H1 (cell line): ENCODE data around the gene NUP42. TPM values are rescaled to one million over a fixed set of nuclear protein-coding genes. Genes with fewer than 3 reads are reported as not detected.

Experiments used
- CTCF ChIA-PET: fragments of 300-600 bp; sonication (Branson Sonifier 250); formaldehyde crosslinking; loops from one replicate; lab custom pipeline; 2021; ENCODE audit not compliant: partially characterized antibody; lab: Charles Lee
- POLR2A ChIA-PET: fragments of 300-600 bp; sonication (Branson Sonifier 250); formaldehyde crosslinking; loops from one replicate; lab custom pipeline; 2021; ENCODE audit warnings: inconsistent platforms; ENCODE audit not compliant: partially characterized antibody; lab: Charles Lee
- DNase-seq, 2 experiments: peaks; one replicate each; pipeline versions ENCODE4 v3.0.0 to v3.0.0-alpha.2; 2010 to 2022; ENCODE audit warnings: low spot score in 2 of 2, low read depth in 1 of 2, mixed read lengths in 1 of 2
- FAIRE-seq: peaks from 2 replicates; lab custom pipeline; 2011; peaks lifted over from hg19 to GRCh38; lab: Jason Lieb, UNC
- H2AFZ ChIP-seq: 2 replicates; pipeline ENCODE4 v1.8.1; 2012; ENCODE audit warnings: low read length, inconsistent platforms
- H2AK5ac ChIP-seq: 2 replicates; pipeline ENCODE4 v1.6.1; 2013; ENCODE audit warnings: low read depth, low read length
- H2BK120ac ChIP-seq: replicated peaks from 2 replicates; pipeline ENCODE3; 2013; ENCODE audit warnings: low read depth, low read length, inconsistent platforms
- H2BK12ac ChIP-seq: 2 replicates; pipeline ENCODE4 v1.6.1; 2013; ENCODE audit warnings: low read depth, low read length
- H2BK15ac ChIP-seq: 2 replicates; pipeline ENCODE4 v1.6.1; 2013; ENCODE audit warnings: low read length
- H2BK20ac ChIP-seq: 2 replicates; pipeline ENCODE4 v1.6.1; 2013; ENCODE audit warnings: low read length
- H2BK5ac ChIP-seq: 2 replicates; pipeline ENCODE4 v1.6.1; 2013; ENCODE audit warnings: low read depth, low read length
- H3K14ac ChIP-seq: 2 replicates; pipeline ENCODE4 v1.6.1; 2013; ENCODE audit warnings: inconsistent platforms; ENCODE audit not compliant: insufficient read length
- H3K18ac ChIP-seq: 2 replicates; pipeline ENCODE4 v1.6.1; 2013; ENCODE audit warnings: low read length; ENCODE audit errors: extremely low read depth
- H3K23ac ChIP-seq: 2 replicates; pipeline ENCODE4 v1.6.1; 2013; ENCODE audit warnings: inconsistent platforms; ENCODE audit not compliant: insufficient read length
- H3K23me2 ChIP-seq: 2 replicates; pipeline ENCODE4 v1.6.1; 2013; ENCODE audit warnings: low read depth, low read length
- H3K27ac ChIP-seq: 2 replicates; pipeline ENCODE4 v1.6.1; 2011; ENCODE audit warnings: low read depth, low read length, inconsistent platforms
- H3K27me3 ChIP-seq, 4 experiments: replicated peaks in 1 of 4; 1 replicate in 1 of 4; 2 replicates in 3 of 4; pipeline versions ENCODE4 v1.6.1 to v1.8.1; 2011 to 2013; ENCODE audit warnings: low read length in 3 of 4, mild to moderate bottlenecking in 3 of 4, inconsistent platforms in 2 of 4, mixed read lengths in 2 of 4, moderate library complexity in 1 of 4; ENCODE audit not compliant: control insufficient read depth in 3 of 4, insufficient read depth in 3 of 4; ENCODE audit errors: extremely low read depth in 1 of 4
- H3K36me3 ChIP-seq, 4 experiments: 2 replicates each; pipeline versions ENCODE4 v1.6.1 to v1.8.1; 2011 to 2013; ENCODE audit warnings: mild to moderate bottlenecking in 4 of 4, low read length in 3 of 4, moderate library complexity in 2 of 4, control low read depth in 1 of 4, inconsistent platforms in 1 of 4; ENCODE audit not compliant: insufficient read depth in 4 of 4, control insufficient read depth in 2 of 4
- H3K4ac ChIP-seq: replicated peaks from 2 replicates; pipeline ENCODE3; 2013; ENCODE audit warnings: low read length, low read depth, mixed read lengths, inconsistent platforms; ENCODE audit not compliant: insufficient read length
- H3K4me1 ChIP-seq, 4 experiments: replicated peaks in 1 of 4; 1 replicate in 1 of 4; 2 replicates in 3 of 4; pipeline versions ENCODE4 v1.6.1 to v1.8.1; 2011 to 2013; ENCODE audit warnings: low read length in 3 of 4, inconsistent platforms in 2 of 4, mixed read lengths in 1 of 4; ENCODE audit not compliant: insufficient read depth in 4 of 4, control insufficient read depth in 3 of 4
- H3K4me2 ChIP-seq, 2 experiments: 2 replicates each; pipeline versions ENCODE4 v1.6.1 to v1.8.1; 2011 to 2013; ENCODE audit warnings: low read depth in 2 of 2, low read length in 2 of 2, control low read depth in 1 of 2, inconsistent platforms in 1 of 2, mild to moderate bottlenecking in 1 of 2; ENCODE audit not compliant: insufficient read depth in 1 of 2
- H3K4me3 ChIP-seq, 4 experiments: fragments of 200-600, 300-600 bp in 1 of 4; sonication (generic), shearing (Covaris generic), sonication (Bioruptor Twin) in 1 of 4; 2 replicates each; pipeline versions ENCODE4 v1.5.1 to v1.8.1; 2011 to 2016; ENCODE audit warnings: low read length in 4 of 4, low read depth in 3 of 4, control low read depth in 2 of 4, inconsistent platforms in 2 of 4, mild to moderate bottlenecking in 2 of 4, mixed read lengths in 1 of 4, moderate library complexity in 1 of 4; ENCODE audit not compliant: insufficient read depth in 2 of 4; ENCODE audit errors: extremely low read depth in 1 of 4
- H3K56ac ChIP-seq: replicated peaks from 2 replicates; pipeline ENCODE3; 2013; ENCODE audit warnings: low read depth, mild to moderate bottlenecking, mixed read lengths, low read length, inconsistent platforms; ENCODE audit not compliant: insufficient read length
- H3K79me1 ChIP-seq: 2 replicates; pipeline ENCODE4 v1.6.1; 2013; ENCODE audit warnings: low read depth, low read length, control low read depth
- H3K79me2 ChIP-seq, 2 experiments: 2 replicates each; pipeline versions ENCODE4 v1.6.1 to v1.8.1; 2012 to 2013; ENCODE audit warnings: low read length in 2 of 2, mild to moderate bottlenecking in 2 of 2, inconsistent platforms in 1 of 2; ENCODE audit not compliant: insufficient read depth in 2 of 2, control insufficient read depth in 1 of 2
- H3K9ac ChIP-seq, 4 experiments: replicated peaks in 1 of 4; 1 replicate in 1 of 4; 2 replicates in 3 of 4; pipeline versions ENCODE4 v1.6.1 to v1.8.1; 2011 to 2013; ENCODE audit warnings: low read depth in 3 of 4, low read length in 3 of 4, control low read depth in 2 of 4, mild to moderate bottlenecking in 2 of 4, moderate library complexity in 2 of 4, inconsistent platforms in 1 of 4; ENCODE audit errors: extremely low read depth in 1 of 4
- H3K9me3 ChIP-seq, 2 experiments: 2 replicates each; pipeline versions ENCODE4 v1.6.1 to v1.8.1; 2012 to 2013; ENCODE audit warnings: mild to moderate bottlenecking in 2 of 2, moderate library complexity in 2 of 2, control low read depth in 1 of 2, inconsistent platforms in 1 of 2, low read depth in 1 of 2, low read length in 1 of 2, mixed read lengths in 1 of 2; ENCODE audit not compliant: insufficient read depth in 2 of 2
- H4K20me1 ChIP-seq, 2 experiments: replicated peaks in 1 of 2; 2 replicates each; pipeline versions ENCODE3 to v1.8.1; 2011 to 2013; ENCODE audit warnings: inconsistent platforms in 2 of 2, low read length in 2 of 2, mild to moderate bottlenecking in 1 of 2; ENCODE audit not compliant: insufficient read depth in 2 of 2, control insufficient read depth in 1 of 2
- H4K5ac ChIP-seq: 2 replicates; pipeline ENCODE4 v1.6.1; 2013; ENCODE audit warnings: low read length, low read depth, mixed read lengths, inconsistent platforms; ENCODE audit not compliant: insufficient read length
- H4K8ac ChIP-seq: 2 replicates; pipeline ENCODE4 v1.8.0; 2013; ENCODE audit warnings: mild to moderate bottlenecking, moderate library complexity, low read length, inconsistent platforms; ENCODE audit not compliant: insufficient read depth; ENCODE audit errors: extremely low read depth
- H4K91ac ChIP-seq: replicated peaks from 2 replicates; pipeline ENCODE3; 2013; ENCODE audit warnings: low read length, mixed read lengths, inconsistent platforms; ENCODE audit not compliant: insufficient read length
- GABPA ChIP-seq: IDR thresholded peaks from 2 replicates; pipeline ENCODE4 v1.6.1; 2011; ENCODE audit warnings: mild to moderate bottlenecking, low read length, moderate library complexity, borderline replicate concordance; ENCODE audit not compliant: insufficient read depth
- KDM5A ChIP-seq: fragments of 200-600 bp; IDR thresholded peaks from 2 replicates; pipeline ENCODE4 v1.7.1; 2012; ENCODE audit warnings: mild to moderate bottlenecking, low read length, inconsistent platforms, mixed read lengths
- RBBP5 ChIP-seq: IDR thresholded peaks from 2 replicates; pipeline ENCODE4 v1.7.1; 2012; ENCODE audit warnings: low read depth, mild to moderate bottlenecking, inconsistent platforms, low read length, moderate library complexity, borderline replicate concordance
- RFX5 ChIP-seq: IDR thresholded peaks from 2 replicates; pipeline ENCODE4 v1.6.1; 2011; ENCODE audit warnings: low read depth, low read length, improper control_type of control experiment, borderline replicate concordance
- RXRA ChIP-seq: IDR thresholded peaks from 2 replicates; pipeline ENCODE4 v1.6.1; 2011; ENCODE audit warnings: low read depth, mild to moderate bottlenecking, low read length, moderate library complexity; ENCODE audit not compliant: insufficient read depth
- WGBS, 2 experiments: shearing (Covaris generic) in 1 of 2; methylation state at CpG; one replicate each; pipeline versions ENCODE4 v1.1.6 to v1.1.7; 2013 to 2015; ENCODE audit warnings: low lambda C conversion rate in 2 of 2, mixed read lengths in 2 of 2, inconsistent platforms in 1 of 2, low coverage in 1 of 2, missing lambda C conversion rate in 1 of 2; ENCODE audit not compliant: insufficient replicate concordance in 2 of 2, insufficient coverage in 1 of 2, insufficient read length in 1 of 2; ENCODE audit errors: extremely low coverage in 1 of 2, missing lambda C conversion rate in 1 of 2; 5-methylcytosine and 5-hydroxymethylcytosine counted together
- polyA plus RNA-seq, 7 experiments: library from polyadenylated mRNA; depleted of rRNA in 3 of 7; stranded (reverse) in 5 of 7; unstranded in 2 of 7; fragments of >200 nt in 5 of 7; fragments of 200-250 nt in 2 of 7; gene quantifications; 1 replicate in 5 of 7; 2 replicates in 1 of 7; 4 replicates in 1 of 7; pipeline versions ENCODE4 v1.2.1 to v1.2.3, GENCODE V29; 2011 to 2013; ENCODE audit warnings: missing spikeins in 2 of 7, mixed read lengths in 2 of 7
- total RNA-seq: library from RNA; stranded (reverse); fragmentation: NEBNext Ultra II Directional; extraction: Animal tissue kit (Norgen Biotek cat#: 25700); gene quantifications from 2 replicates; pipeline ENCODE4 v1.2.1, GENCODE V29; 2021

The NUP42 gene
- total and polyA plus RNA-seq, 2 of the 8 experiments (the other 6 are each of a cell fraction or from before 2014, with no cell fraction given), result 31.8 to 41.2 TPM

DNA sequence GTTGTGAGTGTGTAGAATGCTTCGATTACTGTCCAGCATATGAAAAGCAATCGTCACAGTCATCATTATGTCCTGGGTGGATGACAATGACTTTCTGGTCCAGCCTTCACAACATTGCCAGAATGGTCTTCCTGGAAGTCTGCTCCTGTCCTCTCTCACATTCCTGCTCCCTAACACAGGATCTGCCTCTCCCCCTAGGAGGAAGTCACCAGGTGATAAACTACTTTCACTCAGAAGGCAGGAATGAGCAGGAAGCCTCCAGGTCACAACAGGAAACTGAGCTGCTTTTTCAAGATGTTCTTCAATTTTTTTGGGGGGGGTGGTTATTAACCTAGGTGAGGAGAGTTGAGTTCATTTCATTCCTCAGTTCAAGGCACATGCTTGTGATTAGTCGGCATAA, 51.1 kb downstream of the NUP42 start:
- Histone ChIP-seq H3K4me2 (no peak overlapping the region), H4K8ac (no peak overlapping the region), H3K79me2 (no peaks in the 10 kb centered on the region), H3K14ac (no peak overlapping the region), H3K4me3 (no peak overlapping the region), H2BK15ac (no peak overlapping the region), H3K9ac (no peak overlapping the region), H2AK5ac (no peak overlapping the region), H3K27ac (no peak overlapping the region), H3K4me1 (no peaks in the 10 kb centered on the region), H2BK5ac (no peak overlapping the region), H3K79me1 (no peaks in the 10 kb centered on the region), H3K9me3 (no peaks in the 10 kb centered on the region), H3K4ac (no peak overlapping the region), H3K18ac (no peak overlapping the region), H2AFZ (peak overlapping the region; percentile 21; the same call in 1 of the 2 replicates), H4K20me1 (no peaks in the 10 kb centered on the region), H2BK20ac (no peak overlapping the region), H3K27me3 (no peaks in the 10 kb centered on the region; a peak in 1 of 7 replicates), H3K56ac (no peak overlapping the region), H4K5ac (no peak overlapping the region), H2BK120ac (no peak overlapping the region), H2BK12ac (no peak overlapping the region), H3K36me3 (no peaks in the 10 kb centered on the region), H3K23ac (no peak overlapping the region), H4K91ac (no peak overlapping the region), H3K23me2 (no peaks in the 10 kb centered on the region)
- FAIRE-seq (no peak), DNase-seq (no peak)
- CTCF ChIA-PET, result interaction anchor here (0.9 to 1.2 kb wide), 3 partner anchors 10 to 105 kb away, joined by 3 to 4 read pairs (median 3); no protein-coding TSS in a partner anchor
- WGBS, 2 experiments, result 84% methylated on average over 3 of the region's 3 CpGs; no CpG with 5 or more reads in 1 of the 2 experiments
- POLR2A ChIA-PET, result no interaction called here
- TF ChIP-seq KDM5A, result no peak
- TF ChIP-seq GABPA, result no peak
- TF ChIP-seq RFX5, result no peak
- TF ChIP-seq RXRA, result no peak
- TF ChIP-seq RBBP5, result no peak
